KMS-11 (cell line): ENCODE results near the gene AQP11.

Experiments
- H2AFZ ChIP-seq: fragments of 200-600 bp; sonication (generic); 2 replicates; pipeline ENCODE4 v1.6.1; 2016; ENCODE audit warnings: antibody characterized with exemption, mixed run types, low read depth
- H3K27ac ChIP-seq: fragments of 200-600 bp; sonication (generic); 2 replicates; pipeline ENCODE4 v1.6.1; 2016; ENCODE audit warnings: mild to moderate bottlenecking, mixed run types
- H3K27me3 ChIP-seq: fragments of 200-600 bp; sonication (generic); 2 replicates; pipeline ENCODE4 v1.6.1; 2017; ENCODE audit warnings: mild to moderate bottlenecking, low read depth, mixed run types, moderate library complexity; ENCODE audit not compliant: insufficient read depth
- H3K36me3 ChIP-seq: fragments of 200-600 bp; sonication (generic); 2 replicates; pipeline ENCODE4 v1.6.1; 2017; ENCODE audit warnings: mild to moderate bottlenecking, mixed run types; ENCODE audit not compliant: insufficient read depth
- H3K4me1 ChIP-seq: fragments of 200-600 bp; sonication (generic); 2 replicates; pipeline ENCODE4 v1.6.1; 2016; ENCODE audit warnings: mild to moderate bottlenecking, low read depth, mixed run types; ENCODE audit not compliant: poor library complexity, severe bottlenecking
- H3K4me2 ChIP-seq: fragments of 200-600 bp; sonication (generic); 2 replicates; pipeline ENCODE4 v1.7.0; 2016; ENCODE audit warnings: mild to moderate bottlenecking, mixed run types
- H3K4me3 ChIP-seq: fragments of 200-600 bp; sonication (generic); IDR thresholded peaks from 2 replicates; pipeline ENCODE4 v1.6.1; 2017; ENCODE audit warnings: low read depth, low read length, mixed read lengths; ENCODE audit not compliant: insufficient read depth
- H3K79me2 ChIP-seq: fragments of 200-600 bp; sonication (generic); 2 replicates; pipeline ENCODE4 v1.6.1; 2016; ENCODE audit warnings: low read depth, mixed run types; ENCODE audit not compliant: insufficient read depth
- H3K9ac ChIP-seq: fragments of 200-600 bp; sonication (generic); 2 replicates; pipeline ENCODE4 v1.6.1; 2016; ENCODE audit warnings: mild to moderate bottlenecking, mixed run types
- H4K20me1 ChIP-seq: fragments of 200-600 bp; sonication (generic); 2 replicates; pipeline ENCODE4 v1.6.1; 2016; ENCODE audit warnings: mild to moderate bottlenecking, mixed run types; ENCODE audit not compliant: insufficient read depth
- CTCF ChIP-seq: fragments of 200-600 bp; sonication (generic); conservative IDR thresholded peaks from 2 replicates; pipeline ENCODE4 v1.6.1; 2017; ENCODE audit warnings: low read depth, mild to moderate bottlenecking, antibody characterized with exemption, low read length, moderate library complexity, mixed read lengths

The AQP11 gene

GRCh38 chr11:77658213-77659013 lies 68.7 kb downstream of the AQP11 start:
- no peak overlapping the region for H3K9ac ChIP-seq
- H3K79me2 ChIP-seq = no peaks in the 10 kb centered on the region
- H3K36me3 ChIP-seq = no peaks in the 10 kb centered on the region
- no peak for TF ChIP-seq CTCF
- H2AFZ ChIP-seq = no peak overlapping the region
- H3K27ac ChIP-seq = no peak overlapping the region
- no peaks in the 10 kb centered on the region for H3K27me3 ChIP-seq
- H4K20me1 ChIP-seq = no peaks in the 10 kb centered on the region
- no peak overlapping the region for H3K4me3 ChIP-seq
- no peak overlapping the region for H3K4me2 ChIP-seq
- no peaks in the 10 kb centered on the region for H3K4me1 ChIP-seq
